ENCODE data around the gene SNRPF.

SNRPF gene

GRCh38 chr12:95859947-95860850, 1.4 kb downstream of the SNRPF start:
- DNase-seq (ENCODE audit: low spot score) = no peak

GRCh38 chr12:95862038-95862437, 3.3 kb downstream of the SNRPF start:
- no peak for DNase-seq (ENCODE audit: low spot score)

GRCh38 chr12:95863337-95863736, 4.6 kb downstream of the SNRPF start:
- no peak for DNase-seq (ENCODE audit: low spot score)

- no peak for DNase-seq (ENCODE audit: low spot score)
Observed at GRCh38 chr12:95870897-95871296, 12.1 kb downstream of the SNRPF start.

GRCh38 chr12:95874452-95874851, 15.7 kb downstream of the SNRPF start:
- no peak for DNase-seq (ENCODE audit: low spot score)

GRCh38 chr12:95877622-95878021, 18.9 kb downstream of the SNRPF start:
- DNase-seq (ENCODE audit: low spot score) = no peak

- no peak for DNase-seq (ENCODE audit: low spot score)
Observed at GRCh38 chr12:95880895-95881294, 22.1 kb downstream of the SNRPF start.

GRCh38 chr12:95881331-95881955, 22.7 kb downstream of the SNRPF start:
- no peak for DNase-seq (ENCODE audit: low spot score)

GRCh38 chr12:95882080-95882479, 23.3 kb downstream of the SNRPF start:
- DNase-seq (ENCODE audit: low spot score) = no peak

GRCh38 chr12:95882873-95883272, 24.1 kb downstream of the SNRPF start:
- DNase-seq (ENCODE audit: low spot score) = no peak

GRCh38 chr12:95884998-95885397, 26.2 kb downstream of the SNRPF start:
- no peak for DNase-seq (ENCODE audit: low spot score)

GRCh38 chr12:95887311-95887710, 28.6 kb downstream of the SNRPF start:
- DNase-seq (ENCODE audit: low spot score) = no peak

- no peak for DNase-seq (ENCODE audit: low spot score)
Observed at GRCh38 chr12:95890958-95891357, 32.2 kb downstream of the SNRPF start.

GRCh38 chr12:95896846-95897245, 38.1 kb downstream of the SNRPF start:
- DNase-seq (ENCODE audit: low spot score) = no peak

GRCh38 chr12:95898081-95898480, 39.3 kb downstream of the SNRPF start:
- DNase-seq (ENCODE audit: low spot score) = no peak

- peak; percentile 39 for DNase-seq (ENCODE audit: low spot score)
Observed at GRCh38 chr12:95908573-95908972, 49.8 kb downstream of the SNRPF start.

- DNase-seq (ENCODE audit: low spot score) = no peak
Observed at GRCh38 chr12:95909871-95910270, 51.1 kb downstream of the SNRPF start.
